MCF 10A (cell line): Measurements from ENCODE around the gene PAK1. TPM values are rescaled to one million over a fixed set of nuclear protein-coding genes. Genes with fewer than 3 reads are reported as not detected.

Source experiments
- BruUV-seq: library from RNA; stranded (reverse); fragments of 400-500 nt; replicated peaks from 2 replicates; lab custom pipeline; 2021; lab: Mats Ljungman, UMichigan
- CTCF ChIA-PET: fragments of 300-600 bp; sonication (Branson Sonifier 250); formaldehyde crosslinking; extraction: SDS; loops from one replicate; lab custom pipeline; 2021; ENCODE audit warnings: antibody characterized with exemption, inconsistent platforms; lab: Yijun Ruan, JAX
- POLR2A ChIA-PET: fragments of 300-600, 350-650 bp; sonication (Branson Sonifier 250); formaldehyde crosslinking; extraction: SDS; loops from one replicate; lab custom pipeline; 2020; ENCODE audit warnings: antibody characterized with exemption, inconsistent platforms; lab: Yijun Ruan, JAX
- DNase-seq: peaks from one replicate; pipeline ENCODE4 v3.0.0-alpha.2; 2018; ENCODE audit not compliant: unreplicated experiment
- H3K27ac Mint-ChIP-seq: one replicate; pipeline ENCODE4 v1.8.0; 2022; ENCODE audit warnings: mild to moderate bottlenecking, low read depth, mixed read lengths; ENCODE audit not compliant: unreplicated experiment
- H3K27me3 Mint-ChIP-seq: one replicate; pipeline ENCODE4 v1.8.0; 2022; ENCODE audit warnings: mixed read lengths; ENCODE audit not compliant: insufficient read depth, unreplicated experiment
- H3K36me3 Mint-ChIP-seq: one replicate; pipeline ENCODE4 v1.8.0; 2022; ENCODE audit warnings: mild to moderate bottlenecking, moderate library complexity, mixed read lengths; ENCODE audit not compliant: insufficient read depth, unreplicated experiment
- H3K4me1 Mint-ChIP-seq: one replicate; pipeline ENCODE4 v1.8.0; 2022; ENCODE audit warnings: mixed read lengths; ENCODE audit not compliant: insufficient read depth, unreplicated experiment
- H3K4me3 Mint-ChIP-seq: one replicate; pipeline ENCODE4 v1.8.0; 2022; ENCODE audit warnings: mild to moderate bottlenecking, moderate library complexity, mixed read lengths; ENCODE audit not compliant: unreplicated experiment
- H3K9me3 Mint-ChIP-seq: one replicate; pipeline ENCODE4 v1.8.0; 2022; ENCODE audit warnings: mixed read lengths; ENCODE audit not compliant: unreplicated experiment
- intact Hi-C: fragments of 100-400 bp; cut with micrococcal nuclease; formaldehyde crosslinking; loops from 2 replicates; pipeline ENCODE4 v1.14.1; 2022
- total RNA-seq: library from RNA; stranded (reverse); gene quantifications from 2 replicates; pipeline ENCODE4 v1.2.3, GENCODE V29; 2022
- TF ChIP-seq, protein P1 (sequence below): fragments of 200-600 bp; IDR thresholded peaks from one replicate; pipeline ENCODE4 v1.8.0; 2022; ENCODE audit warnings: antibody characterized with exemption, mild to moderate bottlenecking; ENCODE audit not compliant: unreplicated experiment

The PAK1 gene
- total RNA-seq, 1 experiment from 2014 or later, result 24.0 TPM

GRCh38 chr11:77318600-77318999 lies 155.3 kb downstream of the PAK1 start:
- H3K4me1 Mint-ChIP-seq, result no peaks in the 10 kb centered on the region
- H3K27me3 Mint-ChIP-seq, result no peaks in the 10 kb centered on the region
- no peak for DNase-seq
- no peak overlapping the region for H3K27ac Mint-ChIP-seq
- peaks cover 5% of the 10 kb centered on the region for H3K36me3 Mint-ChIP-seq
- H3K9me3 Mint-ChIP-seq, result no peaks in the 10 kb centered on the region
- H3K4me3 Mint-ChIP-seq, result no peak overlapping the region
- CTCF ChIA-PET, result no interaction called here
- intact Hi-C loops, result no loop called here
- TF ChIP-seq, protein P1, sequence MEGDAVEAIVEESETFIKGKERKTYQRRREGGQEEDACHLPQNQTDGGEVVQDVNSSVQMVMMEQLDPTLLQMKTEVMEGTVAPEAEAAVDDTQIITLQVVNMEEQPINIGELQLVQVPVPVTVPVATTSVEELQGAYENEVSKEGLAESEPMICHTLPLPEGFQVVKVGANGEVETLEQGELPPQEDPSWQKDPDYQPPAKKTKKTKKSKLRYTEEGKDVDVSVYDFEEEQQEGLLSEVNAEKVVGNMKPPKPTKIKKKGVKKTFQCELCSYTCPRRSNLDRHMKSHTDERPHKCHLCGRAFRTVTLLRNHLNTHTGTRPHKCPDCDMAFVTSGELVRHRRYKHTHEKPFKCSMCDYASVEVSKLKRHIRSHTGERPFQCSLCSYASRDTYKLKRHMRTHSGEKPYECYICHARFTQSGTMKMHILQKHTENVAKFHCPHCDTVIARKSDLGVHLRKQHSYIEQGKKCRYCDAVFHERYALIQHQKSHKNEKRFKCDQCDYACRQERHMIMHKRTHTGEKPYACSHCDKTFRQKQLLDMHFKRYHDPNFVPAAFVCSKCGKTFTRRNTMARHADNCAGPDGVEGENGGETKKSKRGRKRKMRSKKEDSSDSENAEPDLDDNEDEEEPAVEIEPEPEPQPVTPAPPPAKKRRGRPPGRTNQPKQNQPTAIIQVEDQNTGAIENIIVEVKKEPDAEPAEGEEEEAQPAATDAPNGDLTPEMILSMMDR, result no peak
- POLR2A ChIA-PET, result interaction anchor here (1.1 kb wide), 1 partner anchor 31 kb away, joined by 3 read pairs; no protein-coding TSS in a partner anchor
- BruUV-seq, result no TSS peak

DNA sequence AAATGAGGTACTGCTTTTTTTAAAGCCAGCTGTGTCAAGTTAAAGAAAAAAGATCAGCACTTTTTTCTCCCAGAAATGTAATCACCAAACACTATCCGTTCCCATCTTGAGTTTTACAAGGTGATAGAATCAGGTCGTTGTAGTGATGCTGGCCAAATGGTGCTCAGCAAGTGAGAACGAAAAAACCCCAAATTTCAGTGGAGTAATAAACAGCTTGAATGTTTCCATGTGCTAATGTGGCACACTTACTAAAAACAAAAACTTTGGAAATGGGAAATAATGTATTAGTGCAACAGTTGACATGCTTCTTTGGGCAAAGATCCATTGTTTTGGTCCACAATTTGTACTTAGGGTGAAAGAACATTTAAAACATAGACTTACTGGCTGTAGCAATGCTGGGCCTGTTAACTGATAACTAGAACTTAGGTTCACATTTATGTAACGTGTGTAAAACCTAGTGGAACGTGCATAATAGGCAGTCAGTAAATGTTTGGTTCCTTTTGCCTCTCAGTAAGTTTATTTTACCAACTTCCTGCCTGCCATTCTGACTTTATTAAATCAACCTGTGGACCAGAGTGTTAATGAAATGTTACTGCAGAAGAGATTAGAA lies 157.1 kb downstream of the PAK1 start:
- Mint-ChIP-seq H3K27me3 (no peaks in the 10 kb centered on the region), H3K4me3 (no peak overlapping the region), H3K27ac (no peak overlapping the region), H3K9me3 (no peaks in the 10 kb centered on the region), H3K36me3 (no peaks in the 10 kb centered on the region), H3K4me1 (no peaks in the 10 kb centered on the region)
- no peak for DNase-seq
- BruUV-seq, result no TSS peak
- CTCF ChIA-PET, result no interaction called here
- POLR2A ChIA-PET, result interaction anchor here (1.0 kb wide), 1 partner anchor 9 kb away, joined by 5 read pairs; no protein-coding TSS in a partner anchor
- intact Hi-C loops, result no loop called here
- TF ChIP-seq, protein P1, result no peak

DNA sequence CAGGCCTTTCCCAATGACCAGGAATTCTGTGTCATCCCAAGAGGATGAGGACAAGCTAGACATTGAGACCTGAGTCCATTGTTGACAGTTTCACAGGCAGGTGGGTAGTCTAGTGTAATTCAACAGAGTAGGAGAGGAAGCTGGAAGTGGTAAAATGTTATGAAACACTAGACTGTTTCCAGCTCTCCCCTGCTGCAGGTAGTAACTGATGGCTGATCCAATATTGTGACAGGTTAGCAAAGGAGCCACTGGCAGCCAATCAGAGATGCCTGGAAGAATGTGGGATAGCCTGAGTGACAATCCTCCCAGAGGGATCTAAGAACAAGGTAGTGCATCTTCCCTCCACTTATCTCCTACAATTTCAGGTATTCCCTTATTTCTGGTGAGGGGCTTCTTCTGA lies 161.8 kb downstream of the PAK1 start:
- POLR2A ChIA-PET, result interaction anchor here (0.6 kb wide), 1 partner anchor 163 kb away, joined by 3 read pairs; no protein-coding TSS in a partner anchor
- Mint-ChIP-seq H3K27ac (no peak overlapping the region), H3K9me3 (no peaks in the 10 kb centered on the region), H3K4me1 (no peaks in the 10 kb centered on the region), H3K36me3 (no peaks in the 10 kb centered on the region), H3K27me3 (no peaks in the 10 kb centered on the region), H3K4me3 (no peak overlapping the region)
- TF ChIP-seq, protein P1, result no peak
- CTCF ChIA-PET, result interaction anchor here (0.6 to 1.0 kb wide), 2 partner anchors 9 to 141 kb away, joined by 3 to 5 read pairs; no protein-coding TSS in a partner anchor
- BruUV-seq, result no TSS peak
- no peak for DNase-seq
- intact Hi-C loops, result no loop called here

DNA sequence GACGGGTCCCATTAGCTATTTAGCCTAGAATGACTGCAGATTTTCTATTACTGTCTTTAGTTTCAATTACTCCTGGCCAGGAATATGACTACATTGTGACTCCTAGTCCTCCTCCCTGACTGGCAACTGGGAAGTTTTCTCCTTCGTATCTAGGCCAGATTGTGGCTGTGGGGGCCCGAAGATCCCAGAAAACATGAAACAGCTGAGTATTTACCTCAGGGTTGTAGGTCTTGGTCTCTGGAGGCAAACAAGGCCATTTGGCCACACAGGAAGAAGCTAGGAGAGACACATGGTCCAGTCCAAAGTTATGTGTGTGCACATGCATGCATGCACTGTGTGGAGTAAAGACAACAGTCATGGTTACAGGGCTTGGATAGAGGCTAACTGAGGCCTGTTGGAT lies 162.2 kb downstream of the PAK1 start:
- Mint-ChIP-seq H3K36me3 (no peaks in the 10 kb centered on the region), H3K27ac (no peak overlapping the region), H3K4me1 (no peaks in the 10 kb centered on the region), H3K27me3 (no peaks in the 10 kb centered on the region), H3K9me3 (no peaks in the 10 kb centered on the region), H3K4me3 (no peak overlapping the region)
- no TSS peak for BruUV-seq
- DNase-seq, result no peak
- ChIA-PET CTCF (interaction anchor here (0.6 to 1.1 kb wide), 3 partner anchors 9 to 236 kb away, joined by 3 to 5 read pairs (median 3); no protein-coding TSS in a partner anchor), POLR2A (no interaction called here)
- TF ChIP-seq, protein P1, result no peak
- intact Hi-C loops, result no loop called here
